ENCODE results near the gene LSM5. TPM values are rescaled to one million over a fixed set of nuclear protein-coding genes. Genes with fewer than 3 reads are reported as not detected.

The LSM5 gene
- total RNA-seq, 1 experiment from 2014 or later, result 104 TPM

DNA sequence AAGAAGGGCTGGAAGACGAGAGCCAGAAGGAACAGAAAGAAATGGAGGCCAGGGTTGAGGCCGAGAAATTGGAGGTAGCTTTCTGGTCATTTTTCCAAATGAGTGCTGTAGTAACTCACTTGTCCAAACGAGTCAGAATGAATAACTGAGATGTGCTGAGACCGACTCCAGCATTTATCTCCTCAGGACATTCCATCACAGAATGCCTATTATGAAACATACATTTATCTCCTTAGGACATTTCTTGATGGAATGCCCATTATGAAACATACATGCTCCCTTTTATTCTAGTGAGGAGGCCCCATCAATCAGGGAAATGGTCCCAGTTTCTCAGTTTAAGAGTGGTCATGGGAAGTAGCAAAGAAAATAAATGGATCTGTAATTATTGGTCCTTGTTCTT lies 21.6 kb upstream of the LSM5 start:
- Histone ChIP-seq H3K27ac (no peak overlapping the region), H3K79me2 (ENCODE audit: low read depth) (peaks cover 68% of the 10 kb centered on the region), H3K27me3 (ENCODE audit: insufficient read depth, low read depth) (no peaks in the 10 kb centered on the region), H3K36me3 (ENCODE audit: low read depth) (peaks cover 59% of the 10 kb centered on the region), H3K4me2 (no peak overlapping the region), H3K9me3 (ENCODE audit: insufficient read depth, low read depth) (peaks cover 12% of the 10 kb centered on the region), H4K20me1 (ENCODE audit: insufficient read depth) (peaks cover 15% of the 10 kb centered on the region), H3K4me3 (no peak overlapping the region), H3F3A (ENCODE audit: insufficient read depth, low read depth) (no peaks in the 10 kb centered on the region; the same call in none of the 2 replicates), H3K4me1 (replicated peaks; ENCODE audit: insufficient read depth) (no peaks in the 10 kb centered on the region), H3K9me2 (ENCODE audit: insufficient read depth) (no peaks in the 10 kb centered on the region), H2AFZ (no peak overlapping the region)
- ChIA-PET POLR2A (ENCODE audit: unreplicated experiment) (no interaction called here), CTCF (no interaction called here)
- TF ChIP-seq, protein P1, sequence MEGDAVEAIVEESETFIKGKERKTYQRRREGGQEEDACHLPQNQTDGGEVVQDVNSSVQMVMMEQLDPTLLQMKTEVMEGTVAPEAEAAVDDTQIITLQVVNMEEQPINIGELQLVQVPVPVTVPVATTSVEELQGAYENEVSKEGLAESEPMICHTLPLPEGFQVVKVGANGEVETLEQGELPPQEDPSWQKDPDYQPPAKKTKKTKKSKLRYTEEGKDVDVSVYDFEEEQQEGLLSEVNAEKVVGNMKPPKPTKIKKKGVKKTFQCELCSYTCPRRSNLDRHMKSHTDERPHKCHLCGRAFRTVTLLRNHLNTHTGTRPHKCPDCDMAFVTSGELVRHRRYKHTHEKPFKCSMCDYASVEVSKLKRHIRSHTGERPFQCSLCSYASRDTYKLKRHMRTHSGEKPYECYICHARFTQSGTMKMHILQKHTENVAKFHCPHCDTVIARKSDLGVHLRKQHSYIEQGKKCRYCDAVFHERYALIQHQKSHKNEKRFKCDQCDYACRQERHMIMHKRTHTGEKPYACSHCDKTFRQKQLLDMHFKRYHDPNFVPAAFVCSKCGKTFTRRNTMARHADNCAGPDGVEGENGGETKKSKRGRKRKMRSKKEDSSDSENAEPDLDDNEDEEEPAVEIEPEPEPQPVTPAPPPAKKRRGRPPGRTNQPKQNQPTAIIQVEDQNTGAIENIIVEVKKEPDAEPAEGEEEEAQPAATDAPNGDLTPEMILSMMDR (conservative IDR thresholded peaks at IDR 0.05), result no peak
- TF ChIP-seq EZH2 (IDR thresholded peaks at IDR 0.05; ENCODE audit: low read depth), result no peak
- intact Hi-C loops (cut with micrococcal nuclease; ENCODE audit: unreplicated experiment), result no loop called here
- no peak for DNase-seq
- no TSS peak for BruUV-seq (replicated peaks)

DNA sequence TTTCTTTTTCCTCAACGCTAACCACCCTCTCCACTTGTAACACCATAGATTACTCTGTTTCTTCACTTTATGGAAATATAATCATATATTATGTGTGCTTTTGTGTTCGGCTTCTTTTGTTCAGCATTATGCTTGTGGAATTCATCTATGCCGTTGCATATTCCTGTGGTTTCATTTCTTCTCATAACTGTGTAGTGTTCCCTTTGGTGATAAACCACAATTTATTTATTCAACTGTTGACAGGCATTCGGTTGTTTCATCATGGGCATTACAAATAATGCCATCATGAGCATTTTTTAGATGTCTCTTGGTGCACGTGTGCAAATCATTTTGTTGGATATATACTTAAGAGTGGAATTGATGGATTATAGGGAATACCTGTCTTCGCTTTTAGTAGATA lies 17.2 kb upstream of the LSM5 start:
- Histone ChIP-seq H3K79me2 (ENCODE audit: low read depth) (peaks cover 91% of the 10 kb centered on the region), H3K9me2 (ENCODE audit: insufficient read depth) (no peaks in the 10 kb centered on the region), H3K9me3 (ENCODE audit: insufficient read depth, low read depth) (no peaks in the 10 kb centered on the region), H3K36me3 (ENCODE audit: low read depth) (peaks cover 30% of the 10 kb centered on the region), H3K27ac (no peak overlapping the region), H3K27me3 (ENCODE audit: insufficient read depth, low read depth) (no peaks in the 10 kb centered on the region), H3K4me2 (no peak overlapping the region), H3K4me3 (no peak overlapping the region), H4K20me1 (ENCODE audit: insufficient read depth) (peaks cover 29% of the 10 kb centered on the region), H2AFZ (no peak overlapping the region), H3K4me1 (replicated peaks; ENCODE audit: insufficient read depth) (0 out of 2 replicates have a peak, but pooled peaks cover 2% of the 10 kb centered on the region), H3F3A (ENCODE audit: insufficient read depth, low read depth) (no peaks in the 10 kb centered on the region; the same call in 1 of the 2 replicates)
- intact Hi-C loops (cut with micrococcal nuclease; ENCODE audit: unreplicated experiment), result no loop called here
- ChIA-PET CTCF (no interaction called here), POLR2A (ENCODE audit: unreplicated experiment) (no interaction called here)
- BruUV-seq (replicated peaks), result no TSS peak
- DNase-seq, result no peak
- no peak for TF ChIP-seq EZH2 (IDR thresholded peaks at IDR 0.05; ENCODE audit: low read depth)
- TF ChIP-seq, protein P1 (conservative IDR thresholded peaks at IDR 0.05), result no peak

DNA sequence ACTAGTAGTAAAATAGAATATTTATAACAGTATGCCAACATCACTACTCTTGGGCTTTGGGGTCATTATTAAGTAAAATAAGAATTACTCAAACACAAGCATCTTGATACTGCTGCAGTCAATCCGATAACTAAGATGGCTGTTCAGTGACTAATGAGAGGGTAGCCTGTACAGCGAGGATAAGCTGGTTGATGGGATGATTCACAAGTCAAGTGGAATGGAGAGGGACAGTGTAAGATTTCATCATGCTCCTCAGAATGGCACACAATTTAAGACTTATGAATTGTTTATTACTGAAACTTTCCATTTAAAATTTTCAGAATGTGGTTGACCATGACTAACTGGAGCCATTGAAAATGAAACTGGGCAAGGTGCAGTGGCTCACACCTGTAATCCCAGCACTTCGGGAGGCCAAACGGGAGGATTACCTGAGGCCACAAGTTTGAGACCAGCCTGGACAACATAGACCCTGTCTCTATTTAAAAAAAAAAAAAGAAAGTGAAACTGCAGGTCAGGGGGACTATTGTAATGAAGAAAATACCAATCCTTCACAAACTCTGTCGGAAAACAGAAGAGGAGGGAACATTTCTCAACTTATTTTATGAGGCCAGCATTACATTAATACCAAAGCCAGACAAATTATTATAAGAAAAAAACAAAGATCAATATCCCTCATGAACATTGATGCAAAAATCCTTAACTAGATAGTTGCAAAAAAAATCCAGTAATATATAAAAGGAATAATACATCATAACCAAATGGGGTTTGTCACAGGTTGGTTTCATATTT lies 16.3 kb upstream of the LSM5 start:
- ChIA-PET POLR2A (ENCODE audit: unreplicated experiment) (no interaction called here), CTCF (no interaction called here)
- peaks cover 11% of the 10 kb centered on the region for H3K4me1 ChIP-seq (replicated peaks; ENCODE audit: insufficient read depth)
- H3K4me2 ChIP-seq, result no peak overlapping the region
- H3F3A ChIP-seq (ENCODE audit: insufficient read depth, low read depth), result peaks cover 2% of the 10 kb centered on the region; the same call in 1 of the 2 replicates
- peaks cover 91% of the 10 kb centered on the region for H3K79me2 ChIP-seq (ENCODE audit: low read depth)
- H4K20me1 ChIP-seq (ENCODE audit: insufficient read depth), result peaks cover 36% of the 10 kb centered on the region
- intact Hi-C loops (cut with micrococcal nuclease; ENCODE audit: unreplicated experiment), result no loop called here
- H3K27ac ChIP-seq, result no peak overlapping the region
- H3K4me3 ChIP-seq, result no peak overlapping the region
- DNase-seq, result peak in 1 of 2 experiments; percentile 32
- no peak for TF ChIP-seq EZH2 (IDR thresholded peaks at IDR 0.05; ENCODE audit: low read depth)
- TF ChIP-seq, protein P1 (conservative IDR thresholded peaks at IDR 0.05), result no peak
- H2AFZ ChIP-seq, result no peak overlapping the region
- H3K36me3 ChIP-seq (ENCODE audit: low read depth), result peaks cover 30% of the 10 kb centered on the region
- no peaks in the 10 kb centered on the region for H3K9me2 ChIP-seq (ENCODE audit: insufficient read depth)
- no peaks in the 10 kb centered on the region for H3K9me3 ChIP-seq (ENCODE audit: insufficient read depth, low read depth)
- BruUV-seq (replicated peaks), result no TSS peak
- no peaks in the 10 kb centered on the region for H3K27me3 ChIP-seq (ENCODE audit: insufficient read depth, low read depth)
